ENCODE results near the gene CCDC3. TPM values are rescaled to one million over a fixed set of nuclear protein-coding genes. Genes with fewer than 3 reads are reported as not detected.

The CCDC3 gene
- total RNA-seq, 1 donor from 2014 or later: 0.40 TPM

- DNase-seq (ENCODE audit: low read depth): peak; percentile 1
- no peak overlapping the region for H3K4me3 ChIP-seq (ENCODE audit: low read depth, low read length)
- TF ChIP-seq CTCF (conservative IDR thresholded peaks at IDR 0.05; ENCODE audit: low read depth, low read length): no peak
These were observed 66.7 kb downstream of the CCDC3 start for GRCh38 chr10:12934777-12935176.

- DNase-seq (ENCODE audit: low read depth): no peak
- TF ChIP-seq CTCF (conservative IDR thresholded peaks at IDR 0.05; ENCODE audit: low read depth, low read length): no peak
- H3K4me3 ChIP-seq (ENCODE audit: low read depth, low read length): no peak overlapping the region
These were observed 72.1 kb downstream of the CCDC3 start for GRCh38 chr10:12929381-12929780.

GRCh38 chr10:12928571-12928970 is 72.9 kb downstream of the CCDC3 start:
- DNase-seq (ENCODE audit: low read depth): no peak
- TF ChIP-seq CTCF (conservative IDR thresholded peaks at IDR 0.05; ENCODE audit: low read depth, low read length): no peak

GRCh38 chr10:12927896-12928295 is 73.6 kb downstream of the CCDC3 start:
- no peak for TF ChIP-seq CTCF (conservative IDR thresholded peaks at IDR 0.05; ENCODE audit: low read depth, low read length)
- no peak overlapping the region for H3K4me3 ChIP-seq (ENCODE audit: low read depth, low read length)
- DNase-seq (ENCODE audit: low read depth): no peak

More at GRCh38 chr10:12928571-12928970, 72.9 kb downstream of the CCDC3 start:
- no peak overlapping the region for H3K4me3 ChIP-seq (ENCODE audit: low read depth, low read length)

- no peak overlapping the region for H3K4me3 ChIP-seq (ENCODE audit: low read depth, low read length)
- no peak for TF ChIP-seq CTCF (conservative IDR thresholded peaks at IDR 0.05; ENCODE audit: low read depth, low read length)
- no peak for DNase-seq (ENCODE audit: low read depth)
These were observed 75.7 kb downstream of the CCDC3 start for GRCh38 chr10:12925845-12926244.

GRCh38 chr10:12924911-12925310 is 76.6 kb downstream of the CCDC3 start:
- no peak overlapping the region for H3K4me3 ChIP-seq (ENCODE audit: low read depth, low read length)
- no peak for TF ChIP-seq CTCF (conservative IDR thresholded peaks at IDR 0.05; ENCODE audit: low read depth, low read length)
- DNase-seq (ENCODE audit: low read depth): no peak

- no peak for DNase-seq (ENCODE audit: low read depth)
- no peak overlapping the region for H3K4me3 ChIP-seq (ENCODE audit: low read depth, low read length)
- no peak for TF ChIP-seq CTCF (conservative IDR thresholded peaks at IDR 0.05; ENCODE audit: low read depth, low read length)
These were observed 79.2 kb downstream of the CCDC3 start for GRCh38 chr10:12922117-12922900.
